Transverse colon (tissue), 4 donors: ENCODE measurements around the gene GRIA2. TPM values are rescaled to one million over a fixed set of nuclear protein-coding genes. Genes with fewer than 3 reads are reported as not detected.

Experiments used
- DNase-seq: peaks from one replicate; pipeline ENCODE4 v3.0.0-alpha.2; 2019
- H3K27ac ChIP-seq, 4 donors: fragments of 200-600 bp; sonication (generic); 2 replicates each; pipeline ENCODE4 v1.5.1; 2016 to 2018; ENCODE audit warnings: inconsistent platforms in 4 of 4
- H3K27me3 ChIP-seq: fragments of 200-600 bp; sonication (generic); 2 replicates; pipeline ENCODE4 v1.5.1; 2017; ENCODE audit warnings: inconsistent platforms
- H3K36me3 ChIP-seq, 4 donors: fragments of 200-600 bp; sonication (generic); 2 replicates each; pipeline ENCODE4 v1.5.1; 2017 to 2019; ENCODE audit warnings: inconsistent platforms in 4 of 4
- H3K4me1 ChIP-seq, 4 donors: fragments of 200-600 bp; sonication (generic); 2 replicates each; pipeline ENCODE4 v1.5.1; 2017 to 2020; ENCODE audit warnings: inconsistent platforms in 4 of 4
- H3K4me3 ChIP-seq, 4 donors: fragments of 200-600 bp; sonication (generic); 1 replicate in 1 of 4; 2 replicates in 3 of 4; pipeline versions ENCODE4 v1.5.1 to v1.6.1; 2017 to 2019; ENCODE audit warnings: inconsistent platforms in 4 of 4
- H3K9me3 ChIP-seq, 2 donors: fragments of 200-600 bp; sonication (generic); 2 replicates each; pipeline ENCODE4 v1.5.1; 2017 to 2019; ENCODE audit warnings: inconsistent platforms in 2 of 2
- EP300 ChIP-seq: sonication (generic); formaldehyde crosslinking; IDR thresholded peaks from one replicate; pipeline ENCODE4 v1.6.1; 2017; ENCODE audit warnings: antibody characterized with exemption, low read depth
- POLR2A ChIP-seq: fragments of 450-650 bp; IDR thresholded peaks from one replicate; pipeline ENCODE4 v1.6.1; 2016; ENCODE audit warnings: antibody characterized with exemption, mild to moderate bottlenecking, moderate library complexity
- POLR2AphosphoS5 ChIP-seq, 3 donors: sonication (generic); formaldehyde crosslinking; IDR thresholded peaks; one replicate each; pipeline ENCODE4 v1.6.1; 2016; ENCODE audit warnings: antibody characterized with exemption in 3 of 3
- WGBS, 2 donors: methylation state at CpG; one replicate each; pipeline ENCODE4 v1.1.5; 2018; ENCODE audit warnings: low coverage in 1 of 2; 5-methylcytosine and 5-hydroxymethylcytosine counted together
- in situ Hi-C, 4 donors: fragments of 200-750 bp; cut with MboI; loops; one replicate each; pipeline versions ENCODE4 v1.15.0 to v1.15.1; 2017; ENCODE audit warnings: low sequenced_read_pairs in 3 of 4, low pct_ligation_motif_present in 1 of 4, low pct_unique_long_range_greater_than_20kb in 1 of 4
- intact Hi-C: fragments of 100-400 bp; cut with DNase I; formaldehyde crosslinking; loops from one replicate; pipeline ENCODE4 v1.15.1; 2023; ENCODE audit warnings: low total_unique reads
- small RNA-seq, 4 donors: library from RNA; depleted of rRNA; stranded (forward); fragments of <200 nt; gene quantifications; one replicate each; pipeline ENCODE3, GENCODE V24; 2016
- total RNA-seq, 4 donors: library from RNA; depleted of rRNA; stranded (reverse); fragments of >200 nt; gene quantifications; one replicate each; pipeline ENCODE4 v1.1.0, GENCODE V29; 2016
- TF ChIP-seq, protein P1 (sequence below), 5 experiments: fragments of 200-600 bp in 3 of 5; fragments of 450-650 bp in 2 of 5; sonication (generic) in 3 of 5; IDR thresholded peaks; 1 replicate in 2 of 5; 2 replicates in 3 of 5; pipeline ENCODE4 v1.5.1; 2016 to 2017; ENCODE audit warnings: antibody characterized with exemption in 5 of 5, inconsistent platforms in 3 of 5, mild to moderate bottlenecking in 2 of 5, moderate library complexity in 1 of 5

Gene GRIA2
- total RNA-seq, 4 donors from 2014 or later, result 0.14 to 10.1 TPM; not detected in 2

DNA sequence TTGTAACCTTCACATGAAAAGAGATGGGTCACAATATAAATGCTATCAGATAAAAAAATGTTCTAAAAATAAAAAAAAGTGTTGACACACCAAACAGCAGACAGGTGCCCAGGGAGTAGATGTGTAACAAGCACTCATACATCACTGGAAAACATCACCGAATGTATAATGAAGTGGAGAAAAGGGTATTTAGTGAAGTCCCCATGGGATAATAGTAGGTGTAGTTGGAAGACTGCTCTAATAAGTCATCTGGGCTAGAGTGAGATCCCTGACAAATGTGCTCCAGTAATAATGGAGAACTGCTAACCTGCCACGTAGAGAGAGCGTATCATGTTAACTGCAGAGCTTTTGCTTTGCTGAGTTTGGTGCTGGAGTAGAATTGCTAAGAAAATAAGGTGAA is 152.0 kb downstream of the GRIA2 start:
- DNase-seq, result no peak
- no peaks in the 10 kb centered on the region for H3K4me1 ChIP-seq
- no peak for TF ChIP-seq POLR2A
- no peak for TF ChIP-seq POLR2AphosphoS5 (IDR thresholded peaks at IDR 0.05)
- TF ChIP-seq EP300, result no peak
- TF ChIP-seq, protein P1, sequence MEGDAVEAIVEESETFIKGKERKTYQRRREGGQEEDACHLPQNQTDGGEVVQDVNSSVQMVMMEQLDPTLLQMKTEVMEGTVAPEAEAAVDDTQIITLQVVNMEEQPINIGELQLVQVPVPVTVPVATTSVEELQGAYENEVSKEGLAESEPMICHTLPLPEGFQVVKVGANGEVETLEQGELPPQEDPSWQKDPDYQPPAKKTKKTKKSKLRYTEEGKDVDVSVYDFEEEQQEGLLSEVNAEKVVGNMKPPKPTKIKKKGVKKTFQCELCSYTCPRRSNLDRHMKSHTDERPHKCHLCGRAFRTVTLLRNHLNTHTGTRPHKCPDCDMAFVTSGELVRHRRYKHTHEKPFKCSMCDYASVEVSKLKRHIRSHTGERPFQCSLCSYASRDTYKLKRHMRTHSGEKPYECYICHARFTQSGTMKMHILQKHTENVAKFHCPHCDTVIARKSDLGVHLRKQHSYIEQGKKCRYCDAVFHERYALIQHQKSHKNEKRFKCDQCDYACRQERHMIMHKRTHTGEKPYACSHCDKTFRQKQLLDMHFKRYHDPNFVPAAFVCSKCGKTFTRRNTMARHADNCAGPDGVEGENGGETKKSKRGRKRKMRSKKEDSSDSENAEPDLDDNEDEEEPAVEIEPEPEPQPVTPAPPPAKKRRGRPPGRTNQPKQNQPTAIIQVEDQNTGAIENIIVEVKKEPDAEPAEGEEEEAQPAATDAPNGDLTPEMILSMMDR (IDR thresholded peaks at IDR 0.05), result no peak
- no peak overlapping the region for H3K27ac ChIP-seq
- no peak overlapping the region for H3K4me3 ChIP-seq
- WGBS, 2 donors, result 77 to 84% methylated on average over 3 of the region's 3 CpGs
- intact Hi-C loops, result no loop called here
- no peaks in the 10 kb centered on the region for H3K36me3 ChIP-seq
- in situ Hi-C loops, result no loop called here
- no peaks in the 10 kb centered on the region for H3K9me3 ChIP-seq
- no peaks in the 10 kb centered on the region for H3K27me3 ChIP-seq

DNA sequence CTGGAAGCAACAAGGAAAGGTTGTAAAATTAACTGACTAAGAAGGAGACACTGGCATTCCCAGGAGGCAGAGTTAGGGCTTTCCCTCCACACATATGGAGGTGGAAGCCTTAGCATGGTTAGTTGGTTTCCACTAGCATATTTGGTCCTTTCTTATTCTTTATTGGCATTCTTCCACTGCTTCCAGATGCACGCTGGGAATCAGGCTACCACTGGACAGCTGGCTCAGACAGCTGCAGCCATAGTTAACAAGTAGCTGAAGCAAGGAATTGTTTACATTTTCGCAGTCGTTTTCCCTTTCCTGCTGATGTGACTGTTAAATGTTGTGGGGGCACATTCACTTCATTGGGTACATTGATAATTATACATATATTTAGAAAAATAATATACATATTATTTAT is 169.2 kb downstream of the GRIA2 start:
- intact Hi-C loops, result no loop called here
- Histone ChIP-seq H3K36me3 (no peaks in the 10 kb centered on the region), H3K27me3 (no peaks in the 10 kb centered on the region), H3K9me3 (no peaks in the 10 kb centered on the region), H3K4me1 (no peaks in the 10 kb centered on the region), H3K27ac (no peak overlapping the region), H3K4me3 (no peak overlapping the region)
- TF ChIP-seq EP300 (no peak), POLR2AphosphoS5 (IDR thresholded peaks at IDR 0.05) (no peak), POLR2A (no peak)
- TF ChIP-seq, protein P1 (IDR thresholded peaks at IDR 0.05), result no peak
- no peak for DNase-seq
- WGBS, 2 donors, result 40 to 43% methylated on average over 3 of the region's 3 CpGs
- in situ Hi-C loops, result no loop called here

DNA sequence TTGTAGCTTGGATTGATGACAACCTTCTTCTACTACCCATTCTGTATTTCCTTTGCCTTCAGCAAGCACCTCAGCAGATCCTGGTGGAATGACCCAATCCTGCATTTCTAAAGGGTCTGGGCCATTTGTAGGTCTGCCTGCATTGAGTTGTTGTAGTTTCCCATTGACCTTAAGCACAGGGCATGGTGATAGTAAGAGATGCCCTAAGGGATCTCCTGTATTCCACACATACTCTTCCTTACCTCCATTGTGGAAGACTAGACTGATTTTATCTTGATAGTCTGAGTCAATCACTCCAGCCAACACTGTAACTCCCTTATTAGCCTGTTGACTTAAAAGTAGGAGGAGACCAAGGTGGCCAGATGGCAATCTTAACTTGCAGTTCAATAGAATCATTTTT is 184.5 kb downstream of the GRIA2 start:
- H3K27me3 ChIP-seq, result no peaks in the 10 kb centered on the region
- H3K36me3 ChIP-seq, result no peaks in the 10 kb centered on the region
- TF ChIP-seq POLR2A, result no peak
- TF ChIP-seq, protein P1 (IDR thresholded peaks at IDR 0.05), result no peak
- TF ChIP-seq POLR2AphosphoS5 (IDR thresholded peaks at IDR 0.05), result no peak
- TF ChIP-seq EP300, result no peak
- no peak overlapping the region for H3K27ac ChIP-seq
- no peak for DNase-seq
- H3K4me1 ChIP-seq, result no peaks in the 10 kb centered on the region
- in situ Hi-C loops (no loop called here), intact Hi-C loops (no loop called here)
- no peaks in the 10 kb centered on the region for H3K9me3 ChIP-seq
- no peak overlapping the region for H3K4me3 ChIP-seq

Small RNAs within 50 kb of the gene (small RNA-seq; reads per million reads assigned to genes)
- gene RNU6-582P, result 0 reads per million in 4 donors

Other genes with a start within 250 kb of the GRIA2 start
- 10 to 100 TPM in 1 of 4 donors, 1 to 10 TPM in 2, under 1 TPM in 1; 0.40 to 20.6 (median 7.5) TPM for gene PDGFC, start 248.9 kb upstream of the GRIA2 start, total RNA-seq
- gene GLRB, start 144.6 kb upstream of the GRIA2 start, total RNA-seq, result 1 to 10 TPM in 3 of 4 donors, not detected in 1; 1.1 to 2.9 (median 1.6) TPM